Astrocyte of the spinal cord (primary cell): ENCODE measurements around the gene NELL2.

Experiments used
- DNase-seq: peaks from one replicate; pipeline ENCODE4 v3.0.0; 2011; ENCODE audit warnings: low read depth, low spot score
- H3K4me3 ChIP-seq: 2 replicates; pipeline ENCODE4 v1.5.1; 2011; ENCODE audit warnings: low read depth, mild to moderate bottlenecking, low read length, moderate library complexity
- CTCF ChIP-seq: IDR thresholded peaks from 2 replicates; pipeline ENCODE4 v1.5.1; 2012; ENCODE audit warnings: low read depth, mild to moderate bottlenecking, low read length, inconsistent platforms
- in situ Hi-C: cut with HindIII; loops from 2 replicates; pipeline ENCODE4 v1.10.0; 2017; ENCODE audit warnings: low sequenced_read_pairs

Gene NELL2

GRCh38 chr12:44851586-44851985 is 24.5 kb downstream of the NELL2 start:
- in situ Hi-C loops, result no loop called here
- no peak overlapping the region for H3K4me3 ChIP-seq
- TF ChIP-seq CTCF, result no peak
- no peak for DNase-seq

DNA sequence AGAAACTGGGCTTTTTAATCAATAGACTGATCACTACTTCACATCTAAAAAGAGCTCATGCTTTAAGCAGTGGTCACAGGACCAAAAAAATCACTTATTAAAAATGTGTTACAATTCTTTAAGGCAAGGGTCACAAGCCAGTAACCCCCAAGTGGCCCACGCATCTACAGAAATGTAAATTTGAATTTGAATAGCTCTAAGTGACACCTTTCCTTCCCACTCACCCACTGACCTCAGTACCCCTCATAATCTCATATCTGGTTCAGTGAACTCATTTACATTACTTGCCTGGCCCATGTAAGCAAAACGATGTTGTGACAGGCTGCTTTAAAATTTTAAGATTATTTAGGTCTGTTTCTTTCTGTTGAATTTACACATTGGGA is 27.4 kb downstream of the NELL2 start:
- no peak for TF ChIP-seq CTCF
- in situ Hi-C loops, result no loop called here
- DNase-seq, result no peak
- no peak overlapping the region for H3K4me3 ChIP-seq

DNA sequence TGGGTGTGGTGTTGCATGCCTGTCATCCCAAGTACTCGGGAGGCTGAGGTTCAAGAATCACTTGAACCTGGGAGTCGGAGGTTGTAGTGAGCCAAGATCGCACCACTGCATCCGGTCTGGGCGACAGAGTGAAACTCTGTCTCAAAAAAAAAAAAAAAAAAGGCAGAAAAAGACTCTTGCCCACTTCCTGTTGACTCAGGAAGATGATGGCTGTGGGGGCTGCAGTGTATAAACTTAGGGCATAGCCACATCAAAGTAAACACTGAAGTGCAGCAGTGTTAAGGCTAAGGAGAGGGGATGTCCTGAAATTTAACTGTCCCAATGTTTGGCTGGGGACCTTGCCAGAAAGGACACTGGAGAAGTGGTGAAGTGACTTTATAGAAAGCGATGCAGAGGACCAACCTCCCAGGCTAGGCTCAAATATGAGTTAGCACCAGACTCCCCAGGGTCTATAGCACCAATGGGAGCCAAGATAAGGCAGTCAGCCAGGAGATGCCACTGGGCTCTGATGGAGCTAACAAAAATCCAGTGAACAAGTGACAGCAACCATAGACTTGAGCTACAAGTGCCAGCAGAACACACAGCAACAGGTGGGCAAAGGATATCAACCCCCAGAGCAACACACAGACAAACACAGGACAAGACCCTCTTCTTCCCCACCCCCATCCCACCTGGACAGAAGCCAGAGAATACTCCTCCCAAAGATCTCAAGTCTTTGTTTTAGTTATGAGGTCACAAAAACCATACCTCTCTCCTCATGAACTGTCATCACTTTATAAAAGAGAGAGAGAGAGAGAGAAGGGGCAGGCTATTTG is 28.0 kb downstream of the NELL2 start:
- H3K4me3 ChIP-seq, result no peak overlapping the region
- no peak for TF ChIP-seq CTCF
- in situ Hi-C loops, result no loop called here
- DNase-seq, result no peak

DNA sequence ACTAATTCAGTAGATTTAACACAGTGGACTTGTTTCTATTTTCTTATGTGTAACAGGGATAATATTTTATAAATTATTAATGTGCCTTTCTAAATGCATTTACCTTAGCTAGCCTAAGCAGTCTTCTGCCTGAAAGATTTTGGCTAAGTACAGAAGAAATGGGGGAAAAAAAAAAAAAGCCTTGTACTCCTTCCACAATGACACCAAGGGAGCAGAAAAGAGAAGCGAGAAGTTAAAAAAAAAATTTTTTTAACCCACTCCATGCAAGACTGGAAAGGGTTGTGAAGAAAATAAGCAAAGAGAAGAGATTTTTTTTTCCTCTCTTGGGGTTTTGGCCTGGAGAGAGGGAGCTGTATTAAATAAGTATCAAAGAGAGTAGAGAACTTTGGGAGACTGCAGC is 28.7 kb downstream of the NELL2 start:
- TF ChIP-seq CTCF, result no peak
- in situ Hi-C loops, result no loop called here
- no peak overlapping the region for H3K4me3 ChIP-seq
- no peak for DNase-seq

GRCh38 chr12:44846826-44847225 is 29.3 kb downstream of the NELL2 start:
- DNase-seq, result no peak
- in situ Hi-C loops, result no loop called here
- no peak overlapping the region for H3K4me3 ChIP-seq
- no peak for TF ChIP-seq CTCF

DNA sequence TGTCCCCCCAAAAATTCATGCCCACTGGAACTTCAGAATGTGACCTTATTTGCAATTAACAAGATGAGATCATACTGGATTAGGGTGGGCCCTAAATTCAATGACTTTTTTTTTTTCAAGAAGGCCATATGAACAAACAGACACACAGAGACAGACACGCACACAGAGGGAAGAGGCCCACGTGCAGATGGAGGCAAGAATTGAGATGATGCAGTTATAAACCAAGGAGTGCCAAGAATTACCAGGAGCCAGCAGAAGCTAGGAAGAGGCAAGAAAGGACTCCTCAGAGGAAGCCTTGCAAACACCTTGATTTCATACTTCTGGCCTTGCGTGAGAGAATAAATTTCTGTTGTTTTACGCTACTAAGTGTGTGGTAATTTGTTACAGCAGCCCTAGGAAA is 33.4 kb downstream of the NELL2 start:
- in situ Hi-C loops, result no loop called here
- H3K4me3 ChIP-seq, result no peak overlapping the region
- no peak for TF ChIP-seq CTCF
- no peak for DNase-seq
